ENCODE data around the gene ATP5F1B. TPM values are rescaled to one million over a fixed set of nuclear protein-coding genes. Genes with fewer than 3 reads are reported as not detected.
A peak's percentile ranks its signal among the peaks of the same experiment; 100 is the strongest.

ATP5F1B gene
- total and polyA plus RNA-seq, 2 of the 13 experiments (the other 11 are each of a cell fraction or from before 2014, with no cell fraction given) = 1,051 to 1,180 TPM

GRCh38 chr12:56636675-56637540, 8.9 kb downstream of the ATP5F1B start (continued):
- TF ChIP-seq GABPB1 (CRISPR knock-in tag; IDR thresholded peaks at IDR 0.05) = peak; percentile 84
- peak; percentile 77 for TF ChIP-seq SP5 (CRISPR knock-in tag; IDR thresholded peaks at IDR 0.05; ENCODE audit: borderline replicate concordance, low read depth)
- peak; percentile 77 for TF ChIP-seq ASH2L (IDR thresholded peaks at IDR 0.05; ENCODE audit: insufficient read length, low read depth, low read length)
- TF ChIP-seq ZNF569 (CRISPR knock-in tag; IDR thresholded peaks at IDR 0.05; ENCODE audit: borderline replicate concordance) = no peak
- no peak; the same call in 1 of the 2 replicates for TF ChIP-seq ZNF160 (CRISPR knock-in tag; IDR thresholded peaks at IDR 0.05)
- TF ChIP-seq ZFP1 (CRISPR knock-in tag; IDR thresholded peaks at IDR 0.05) = no peak; the same call in 1 of the 2 replicates
- TF ChIP-seq GATAD1 (CRISPR knock-in tag; IDR thresholded peaks at IDR 0.05) = peak; percentile 80
- no peak for TF ChIP-seq ZFP82 (CRISPR knock-in tag; IDR thresholded peaks at IDR 0.05; ENCODE audit: borderline replicate concordance)
- TF ChIP-seq LCORL (IDR thresholded peaks at IDR 0.05) = peak; percentile 73
- peak; percentile 55; the same call in 1 of the 2 replicates for TF ChIP-seq LCORL (CRISPR knock-in tag; IDR thresholded peaks at IDR 0.05)
- peak; percentile 90 for TF ChIP-seq XRCC5 (optimal IDR thresholded peaks at IDR 0.05; ENCODE audit: low read length)
- peak; percentile 45; the same call in 1 of the 2 replicates for TF ChIP-seq ZNF687 (CRISPR knock-in tag; IDR thresholded peaks at IDR 0.05)
- TF ChIP-seq NR1H2 (CRISPR knock-in tag; IDR thresholded peaks at IDR 0.05; ENCODE audit: borderline replicate concordance, low read depth) = no peak
- TF ChIP-seq ZNF501 (CRISPR knock-in tag; IDR thresholded peaks at IDR 0.05) = peak; percentile 80
- TF ChIP-seq JARID2 (CRISPR knock-in tag; IDR thresholded peaks at IDR 0.05; ENCODE audit: insufficient replicate concordance) = no peak
- no peak for TF ChIP-seq THYN1 (CRISPR knock-in tag; IDR thresholded peaks at IDR 0.05; ENCODE audit: borderline replicate concordance, low read depth)
- peak; percentile 92 for TF ChIP-seq SAP130 (CRISPR knock-in tag; IDR thresholded peaks at IDR 0.05; ENCODE audit: low read depth)
- no peak for TF ChIP-seq PREB (CRISPR knock-in tag; IDR thresholded peaks at IDR 0.05)
- TF ChIP-seq CSRNP1 (CRISPR knock-in tag; IDR thresholded peaks at IDR 0.05) = no peak
- TF ChIP-seq TARDBP (CRISPR knock-in tag; IDR thresholded peaks at IDR 0.05) = peak; percentile 59; the same call in 1 of the 2 replicates
- peak; percentile 86; the same call in 1 of the 2 replicates for TF ChIP-seq ZNF772 (CRISPR knock-in tag; IDR thresholded peaks at IDR 0.05)
- peak; percentile 25; the same call in 1 of the 2 replicates for TF ChIP-seq ZNF605 (CRISPR knock-in tag; IDR thresholded peaks at IDR 0.05)
- no peak for TF ChIP-seq SRSF4 (IDR thresholded peaks at IDR 0.05; ENCODE audit: low read depth, low read length, poor library complexity, severe bottlenecking)

All from HepG2 (cell line).